Mucosa of stomach (tissue), 1 donor: ENCODE data around the gene AGMAT.

Experiments used
- H3K27me3 ChIP-seq: one replicate; pipeline ENCODE4 v1.7.0; 2013; ENCODE audit warnings: mild to moderate bottlenecking, low read length; ENCODE audit not compliant: control insufficient read depth, insufficient read depth
- H3K36me3 ChIP-seq: one replicate; pipeline ENCODE4 v1.7.0; 2013; ENCODE audit warnings: low read length; ENCODE audit not compliant: control insufficient read depth, insufficient read depth
- H3K4me1 ChIP-seq: one replicate; pipeline ENCODE4 v1.7.0; 2013; ENCODE audit warnings: mild to moderate bottlenecking, low read length; ENCODE audit not compliant: control insufficient read depth, insufficient read depth
- H3K4me3 ChIP-seq: one replicate; pipeline ENCODE4 v1.7.0; 2013; ENCODE audit warnings: low read length
- H3K9ac ChIP-seq: one replicate; pipeline ENCODE4 v1.7.0; 2013; ENCODE audit warnings: mild to moderate bottlenecking, low read length, moderate library complexity
- H3K9me3 ChIP-seq: one replicate; pipeline ENCODE4 v1.7.0; 2013; ENCODE audit warnings: mild to moderate bottlenecking, low read length, moderate library complexity; ENCODE audit not compliant: control insufficient read depth
- donor health status: Pancreatic carcinoma.

Gene AGMAT

DNA sequence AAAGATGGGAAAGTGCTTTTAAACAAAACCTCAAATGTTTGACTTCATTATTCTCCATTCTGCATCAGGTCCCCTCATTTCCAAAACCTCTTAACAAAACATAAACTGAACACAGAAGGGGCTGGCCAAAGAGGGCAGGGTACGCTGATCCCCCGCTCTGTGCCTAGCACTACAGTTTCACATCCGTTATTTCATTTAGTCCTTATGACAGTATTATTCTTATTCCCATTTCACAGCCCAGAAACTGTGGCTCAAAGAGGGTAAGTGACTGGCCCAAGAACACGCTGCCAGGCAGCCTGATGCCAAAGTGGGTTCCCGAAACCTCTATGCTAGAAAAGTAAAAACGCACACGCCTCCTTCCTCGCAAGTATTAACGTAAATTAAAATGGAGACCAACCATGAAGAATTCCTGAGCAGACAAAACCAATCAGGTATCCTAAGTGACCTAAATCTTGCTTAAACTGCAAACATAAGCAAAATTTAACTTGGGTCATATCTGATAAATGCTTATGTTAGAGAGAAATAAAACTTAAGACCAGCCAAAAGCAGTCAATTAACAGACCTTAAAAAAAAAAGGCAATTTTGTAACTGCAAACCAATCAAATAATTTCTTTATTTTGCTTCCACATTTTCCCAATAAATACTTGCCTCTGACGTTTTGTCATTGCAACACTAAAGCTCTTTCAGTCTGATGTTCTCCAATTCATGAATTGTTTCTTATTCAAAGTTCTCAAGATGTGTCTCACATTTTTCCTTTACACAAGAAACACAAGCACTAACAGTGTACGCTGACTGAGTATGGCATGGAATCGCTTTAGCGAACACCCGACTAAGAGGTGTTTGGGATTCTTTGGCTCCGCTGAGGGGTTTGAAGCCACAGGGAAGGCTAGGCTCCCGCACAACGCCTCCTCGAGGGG, 61.5 kb downstream of the AGMAT start:
- no peaks in the 10 kb centered on the region for H3K9me3 ChIP-seq
- peak overlapping the region; percentile 1 for H3K4me3 ChIP-seq
- H3K4me1 ChIP-seq, result peaks cover 19% of the 10 kb centered on the region
- H3K36me3 ChIP-seq, result no peaks in the 10 kb centered on the region
- H3K9ac ChIP-seq, result peak overlapping the region; percentile 37
- no peaks in the 10 kb centered on the region for H3K27me3 ChIP-seq

DNA sequence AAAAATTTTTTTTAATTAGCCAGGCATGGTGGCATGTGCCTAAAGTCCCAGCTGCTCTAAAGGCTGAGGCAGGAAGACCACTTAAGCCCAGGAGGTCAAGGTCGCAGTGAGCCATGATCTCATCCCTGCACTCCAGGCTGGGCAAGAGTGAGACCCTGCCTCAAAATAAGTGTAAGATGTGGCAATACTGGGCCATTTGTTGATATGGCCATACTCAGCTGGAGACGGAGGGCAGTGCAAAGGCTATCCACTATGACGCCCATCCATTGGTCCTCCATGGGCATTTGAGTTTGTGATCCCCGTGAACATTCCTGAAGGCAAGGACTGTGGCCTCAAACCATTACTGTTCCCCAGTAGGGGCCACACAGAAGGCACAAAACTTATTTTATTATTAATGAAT, 62.3 kb downstream of the AGMAT start:
- no peak overlapping the region for H3K4me3 ChIP-seq
- no peak overlapping the region for H3K9ac ChIP-seq
- no peaks in the 10 kb centered on the region for H3K27me3 ChIP-seq

More for the DNA sequence above, 62.3 kb downstream of the AGMAT start:
- Histone ChIP-seq H3K36me3 (no peaks in the 10 kb centered on the region), H3K9me3 (no peaks in the 10 kb centered on the region), H3K4me1 (peaks cover 16% of the 10 kb centered on the region)
